ENCODE data around the gene TUT4. TPM values are rescaled to one million over a fixed set of nuclear protein-coding genes. Genes with fewer than 3 reads are reported as not detected.

The TUT4 gene
- total RNA-seq, 1 experiment from 2014 or later, result 71.2 TPM

DNA sequence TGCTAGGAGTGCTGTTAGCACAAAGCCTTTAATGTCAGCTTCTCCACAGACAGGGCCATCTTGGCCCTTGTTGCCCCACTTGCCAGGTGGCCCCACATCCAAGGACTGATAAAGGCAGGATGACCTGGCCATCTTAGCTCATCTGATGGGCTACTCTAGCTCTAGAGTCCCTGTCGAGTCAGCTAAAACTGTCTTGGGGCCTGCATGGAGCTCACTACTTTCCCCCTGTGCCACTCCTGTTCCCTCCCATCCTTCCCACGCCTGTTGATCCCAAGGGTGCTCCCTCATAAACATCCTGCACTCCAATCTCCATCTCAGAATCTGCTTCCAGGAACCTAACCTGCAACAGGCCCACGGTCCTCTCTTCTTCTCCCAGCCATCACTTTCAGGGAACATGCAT, 48.6 kb upstream of the TUT4 start:
- POLR2A ChIA-PET (ENCODE audit: low non-redundant PET), result interaction anchor here (0.6 kb wide), 1 partner anchor 33 kb away, joined by 4 read pairs; no protein-coding TSS in a partner anchor
- TF ChIP-seq CTCF (conservative IDR thresholded peaks at IDR 0.05; ENCODE audit: low read depth, low read length) (no peak), EZH2 (IDR thresholded peaks at IDR 0.05; ENCODE audit: borderline replicate concordance, low read depth, low read length, poor library complexity, severe bottlenecking) (no peak)
- peak overlapping the region; percentile 61 for H3K4me3 ChIP-seq (ENCODE audit: low read depth, low read length, poor library complexity, severe bottlenecking)
- H3K9me3 ChIP-seq (ENCODE audit: low read depth, low read length, poor library complexity, severe bottlenecking), result no peaks in the 10 kb centered on the region
- no peak for DNase-seq (ENCODE audit: low spot score)
- H3K27ac ChIP-seq (ENCODE audit: low read depth, low read length, poor library complexity, severe bottlenecking), result no peak overlapping the region
- intact Hi-C loops (cut with micrococcal nuclease; ENCODE audit: unreplicated experiment), result no loop called here
- H3K27me3 ChIP-seq (replicated peaks; ENCODE audit: insufficient read depth, low read depth, low read length, poor library complexity), result no peaks in the 10 kb centered on the region
- peaks cover 13% of the 10 kb centered on the region for H3K4me1 ChIP-seq (ENCODE audit: insufficient read depth, low read length, poor library complexity, severe bottlenecking)
- CTCF ChIA-PET, result no interaction called here
- no peaks in the 10 kb centered on the region for H3K36me3 ChIP-seq (ENCODE audit: insufficient read depth, low read length, poor library complexity, severe bottlenecking)
- BruUV-seq (replicated peaks), result no TSS peak

- no peak overlapping the region for H3K27ac ChIP-seq (ENCODE audit: low read depth, low read length, poor library complexity, severe bottlenecking)
- BruUV-seq (replicated peaks), result no TSS peak
- intact Hi-C loops (cut with micrococcal nuclease; ENCODE audit: unreplicated experiment), result no loop called here
- no peaks in the 10 kb centered on the region for H3K36me3 ChIP-seq (ENCODE audit: insufficient read depth, low read length, poor library complexity, severe bottlenecking)
- TF ChIP-seq CTCF (conservative IDR thresholded peaks at IDR 0.05; ENCODE audit: low read depth, low read length), result no peak
- no peak for TF ChIP-seq EZH2 (IDR thresholded peaks at IDR 0.05; ENCODE audit: borderline replicate concordance, low read depth, low read length, poor library complexity, severe bottlenecking)
- H3K4me1 ChIP-seq (ENCODE audit: insufficient read depth, low read length, poor library complexity, severe bottlenecking), result peaks cover 13% of the 10 kb centered on the region
- DNase-seq (ENCODE audit: low spot score), result no peak
- no peaks in the 10 kb centered on the region for H3K27me3 ChIP-seq (replicated peaks; ENCODE audit: insufficient read depth, low read depth, low read length, poor library complexity)
- H3K9me3 ChIP-seq (ENCODE audit: low read depth, low read length, poor library complexity, severe bottlenecking), result no peaks in the 10 kb centered on the region
- H3K4me3 ChIP-seq (ENCODE audit: low read depth, low read length, poor library complexity, severe bottlenecking), result no peak overlapping the region
- POLR2A ChIA-PET (ENCODE audit: low non-redundant PET), result no interaction called here
- CTCF ChIA-PET, result no interaction called here
Observed at GRCh38 chr1:52600533-52601179, 47.8 kb upstream of the TUT4 start.

GRCh38 chr1:52599236-52599635, 46.3 kb upstream of the TUT4 start:
- ChIA-PET POLR2A (ENCODE audit: low non-redundant PET) (no interaction called here), CTCF (no interaction called here)
- Histone ChIP-seq H3K27me3 (replicated peaks; ENCODE audit: insufficient read depth, low read depth, low read length, poor library complexity) (no peaks in the 10 kb centered on the region), H3K36me3 (ENCODE audit: insufficient read depth, low read length, poor library complexity, severe bottlenecking) (no peaks in the 10 kb centered on the region), H3K4me3 (ENCODE audit: low read depth, low read length, poor library complexity, severe bottlenecking) (no peak overlapping the region), H3K9me3 (ENCODE audit: low read depth, low read length, poor library complexity, severe bottlenecking) (no peaks in the 10 kb centered on the region), H3K4me1 (ENCODE audit: insufficient read depth, low read length, poor library complexity, severe bottlenecking) (peaks cover 13% of the 10 kb centered on the region), H3K27ac (ENCODE audit: low read depth, low read length, poor library complexity, severe bottlenecking) (no peak overlapping the region)
- intact Hi-C loops (cut with micrococcal nuclease; ENCODE audit: unreplicated experiment), result no loop called here
- BruUV-seq (replicated peaks), result no TSS peak
- TF ChIP-seq EZH2 (IDR thresholded peaks at IDR 0.05; ENCODE audit: borderline replicate concordance, low read depth, low read length, poor library complexity, severe bottlenecking) (no peak), CTCF (conservative IDR thresholded peaks at IDR 0.05; ENCODE audit: low read depth, low read length) (no peak)
- no peak for DNase-seq (ENCODE audit: low spot score)
